NCI-H345 (cell line): ENCODE measurements around the gene PARP3.
"Not testable (repeated sequence)": the region's sequence is repeated elsewhere in the genome, so short reads cannot be mapped to it uniquely, and the experiment has no call there.

Experiments
- DNase-seq: peaks from one replicate; lab custom pipeline; 2025; lab: John Stamatoyannopoulos, UW

The PARP3 gene

GRCh38 chr3:51986010-51986947 lies 44.1 kb downstream of the PARP3 start:
- no peak for DNase-seq

GRCh38 chr3:51987568-51987967 lies 45.4 kb downstream of the PARP3 start:
- DNase-seq, result no peak

- DNase-seq, result no peak
Observed at GRCh38 chr3:51988286-51989146, 46.4 kb downstream of the PARP3 start.

- not testable (repeated sequence) for DNase-seq
Observed at GRCh38 chr3:51990501-51990971, 48.4 kb downstream of the PARP3 start.

GRCh38 chr3:51992017-51992682 lies 50.0 kb downstream of the PARP3 start:
- no peak for DNase-seq

- not testable (repeated sequence) for DNase-seq
Observed at GRCh38 chr3:51993657-51994056, 51.5 kb downstream of the PARP3 start.

- DNase-seq, result no peak
Observed at GRCh38 chr3:51994530-51994929, 52.4 kb downstream of the PARP3 start.

- peak; percentile 91 for DNase-seq
Observed at GRCh38 chr3:51995346-51996163, 53.4 kb downstream of the PARP3 start, which contains the start of gene RPL29. Gene RPL29 (minus strand): TSS chr3:51995895. CDS start chr3:51995461, 434 bp downstream.

GRCh38 chr3:51997172-51997571 lies 55.0 kb downstream of the PARP3 start:
- DNase-seq, result no peak

- DNase-seq, result peak; percentile 3
Observed at GRCh38 chr3:51997935-51998596, 55.9 kb downstream of the PARP3 start.
